OCI-LY7 (cell line): Measurements from ENCODE around the gene BRD1.

Source experiments
- EZH2phosphoT487 ChIP-seq: fragments of 200-600 bp; sonication (generic); IDR thresholded peaks from 2 replicates; pipeline ENCODE4 v1.6.1; 2018; ENCODE audit warnings: low read depth, borderline replicate concordance, mild to moderate bottlenecking, mixed run types, antibody characterized with exemption, low read length, moderate library complexity, mixed read lengths
- TF ChIP-seq, protein P1 (sequence below): fragments of 200-600 bp; sonication (generic); conservative IDR thresholded peaks from 2 replicates; pipeline ENCODE4 v1.5.1; 2014; ENCODE audit warnings: mild to moderate bottlenecking, antibody characterized with exemption, low read length, moderate library complexity, mixed read lengths

DNA sequence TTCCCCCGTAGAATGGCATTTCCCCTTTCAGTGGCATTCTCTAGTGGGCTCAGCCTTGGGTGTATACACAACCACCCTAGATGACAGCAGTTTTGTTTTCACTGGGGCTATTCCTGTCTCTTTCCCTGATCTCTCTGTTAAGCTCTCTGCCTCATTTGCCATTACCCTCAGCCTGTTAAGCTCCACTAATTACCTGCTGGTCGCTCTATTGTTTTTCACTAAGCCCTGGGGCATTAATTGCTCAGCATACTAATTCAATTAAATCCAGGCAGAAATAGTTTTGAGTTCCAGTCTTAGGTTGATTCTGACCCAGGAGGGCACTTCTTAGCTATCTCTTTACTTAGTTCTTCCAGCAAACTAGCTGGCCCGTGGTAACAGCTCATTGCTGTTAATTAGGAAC, 80.0 kb downstream of the BRD1 start:
- TF ChIP-seq, protein P1, sequence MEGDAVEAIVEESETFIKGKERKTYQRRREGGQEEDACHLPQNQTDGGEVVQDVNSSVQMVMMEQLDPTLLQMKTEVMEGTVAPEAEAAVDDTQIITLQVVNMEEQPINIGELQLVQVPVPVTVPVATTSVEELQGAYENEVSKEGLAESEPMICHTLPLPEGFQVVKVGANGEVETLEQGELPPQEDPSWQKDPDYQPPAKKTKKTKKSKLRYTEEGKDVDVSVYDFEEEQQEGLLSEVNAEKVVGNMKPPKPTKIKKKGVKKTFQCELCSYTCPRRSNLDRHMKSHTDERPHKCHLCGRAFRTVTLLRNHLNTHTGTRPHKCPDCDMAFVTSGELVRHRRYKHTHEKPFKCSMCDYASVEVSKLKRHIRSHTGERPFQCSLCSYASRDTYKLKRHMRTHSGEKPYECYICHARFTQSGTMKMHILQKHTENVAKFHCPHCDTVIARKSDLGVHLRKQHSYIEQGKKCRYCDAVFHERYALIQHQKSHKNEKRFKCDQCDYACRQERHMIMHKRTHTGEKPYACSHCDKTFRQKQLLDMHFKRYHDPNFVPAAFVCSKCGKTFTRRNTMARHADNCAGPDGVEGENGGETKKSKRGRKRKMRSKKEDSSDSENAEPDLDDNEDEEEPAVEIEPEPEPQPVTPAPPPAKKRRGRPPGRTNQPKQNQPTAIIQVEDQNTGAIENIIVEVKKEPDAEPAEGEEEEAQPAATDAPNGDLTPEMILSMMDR, result no peak
- no peak for TF ChIP-seq EZH2phosphoT487
